MM.1S (cell line): ENCODE results near the gene OR51B4.
"Not testable (repeated sequence)": the region's sequence is repeated elsewhere in the genome, so short reads cannot be mapped to it uniquely, and the experiment has no call there.

Experiments
- CTCF ChIP-seq: fragments of 300-600 bp; sonication (generic); IDR thresholded peaks from 2 replicates; pipeline ENCODE4 v1.5.1; 2016; ENCODE audit warnings: antibody characterized with exemption, low read length, mixed read lengths
- EZH2 ChIP-seq: fragments of 300-600 bp; sonication (generic); optimal IDR thresholded peaks from 2 replicates; pipeline ENCODE3; 2017; ENCODE audit warnings: low read depth, mild to moderate bottlenecking, antibody characterized with exemption, low read length, mixed read lengths

- not testable (repeated sequence) for TF ChIP-seq EZH2, CTCF
These were observed 11.7 kb upstream of the OR51B4 start for GRCh38 chr11:5313326-5314023.
